Measurements from ENCODE around the gene ICAM5. TPM values are rescaled to one million over a fixed set of nuclear protein-coding genes. Genes with fewer than 3 reads are reported as not detected.

ICAM5 gene
- total and polyA plus RNA-seq, 9 of the 15 experiments (the other 6 are each of a cell fraction or from before 2014, with no cell fraction given), result 0.10 to 114 (median 13.7) TPM

GRCh38 chr19:10299545-10300458 is 10.1 kb downstream of the ICAM5 start (continued):
- TF ChIP-seq ZKSCAN1 (IDR thresholded peaks at IDR 0.05; ENCODE audit: low read depth, low read length) (peak; percentile 1), ZHX1 (conservative IDR thresholded peaks at IDR 0.05; ENCODE audit: low read length) (no peak), ZNF146 (CRISPR knock-in tag; IDR thresholded peaks at IDR 0.05; ENCODE audit: unreplicated experiment) (no peak), DMBX1 (CRISPR knock-in tag; IDR thresholded peaks at IDR 0.05; ENCODE audit: borderline replicate concordance) (no peak; the same call in 1 of the 2 replicates), MAFK (IDR thresholded peaks at IDR 0.05; ENCODE audit: low read length) (no peak), POU5F1 (IDR thresholded peaks at IDR 0.05; ENCODE audit: borderline replicate concordance, low read depth, low read length, partially characterized antibody) (no peak), ZNF695 (CRISPR knock-in tag; IDR thresholded peaks at IDR 0.05) (no peak), PHF8 (IDR thresholded peaks at IDR 0.05; ENCODE audit: borderline replicate concordance, low read length) (peak; percentile 43; the same call in 1 of the 2 replicates), EGR1 (conservative IDR thresholded peaks at IDR 0.05) (peak; percentile 54), CBFA2T3 (IDR thresholded peaks at IDR 0.05) (peak; percentile 94), CBX1 (IDR thresholded peaks at IDR 0.05; ENCODE audit: low read depth) (no peak), ZFP1 (CRISPR knock-in tag; IDR thresholded peaks at IDR 0.05) (no peak), RNF2 (IDR thresholded peaks at IDR 0.05) (peak; percentile 96), ASH1L (IDR thresholded peaks at IDR 0.05; ENCODE audit: borderline replicate concordance, low read depth, partially characterized antibody) (no peak), ZEB2 (IDR thresholded peaks at IDR 0.05) (peak; percentile 70), AFF1 (IDR thresholded peaks at IDR 0.05; ENCODE audit: low read depth in 1 of 2, partially characterized antibody in 2 of 2) (no peak), HIVEP1 (CRISPR knock-in tag; IDR thresholded peaks at IDR 0.05) (no peak), PHF21A (IDR thresholded peaks at IDR 0.05; ENCODE audit: borderline replicate concordance, low read depth) (peak; percentile 71; the same call in 1 of the 2 replicates), HMBOX1 (IDR thresholded peaks at IDR 0.05) (peak; percentile 69; the same call in 1 of the 2 replicates), TAF7 (tag; IDR thresholded peaks at IDR 0.05) (no peak)

All from K562 (cell line).